Heart left ventricle (tissue), 16 donors: Measurements from ENCODE around the gene CMIP. TPM values are rescaled to one million over a fixed set of nuclear protein-coding genes. Genes with fewer than 3 reads are reported as not detected.
A peak's percentile ranks its signal among the peaks of the same experiment; 100 is the strongest.

Experiments used
- ATAC-seq, 4 donors: fragments of 200-7000 bp; cut with Tn5 transposase; one replicate each; pipeline ENCODE4 v1.9.1; 2020 to 2022; ENCODE audit warnings: moderate library complexity in 4 of 4, mild to moderate bottlenecking in 3 of 4, moderate number of reproducible peaks in 1 of 4
- DNase-seq, 5 donors: peaks; one replicate each; pipeline ENCODE4 v3.0.0-alpha.2; 2020
- H3K27ac ChIP-seq, 12 donors: fragments of 200-600 bp; sonication (generic) in 4 of 12; one replicate each; pipeline versions ENCODE4 v1.5.0 to v1.8.0; 2016 to 2022; ENCODE audit warnings: mild to moderate bottlenecking in 2 of 12
- H3K27me3 ChIP-seq, 9 donors: fragments of 200-600 bp; sonication (generic) in 2 of 9; one replicate each; pipeline versions ENCODE4 v1.5.1 to v1.8.0; 2016 to 2022; ENCODE audit warnings: mild to moderate bottlenecking in 3 of 9
- H3K36me3 ChIP-seq, 9 donors: fragments of 200-600 bp; sonication (generic) in 2 of 9; one replicate each; pipeline versions ENCODE4 v1.5.0 to v1.8.0; 2018 to 2022; ENCODE audit warnings: mild to moderate bottlenecking in 2 of 9
- H3K4me1 ChIP-seq, 12 donors: fragments of 200-600 bp; sonication (generic) in 4 of 12; one replicate each; pipeline versions ENCODE4 v1.5.0 to v1.8.0; 2016 to 2022; ENCODE audit warnings: mild to moderate bottlenecking in 3 of 12
- H3K4me3 ChIP-seq, 12 donors: fragments of 200-600 bp; sonication (generic) in 4 of 12; one replicate each; pipeline versions ENCODE4 v1.5.0 to v1.8.0; 2017 to 2022; ENCODE audit warnings: mild to moderate bottlenecking in 9 of 12, moderate library complexity in 4 of 12
- H3K9me3 ChIP-seq, 12 donors: fragments of 200-600 bp; sonication (generic) in 4 of 12; one replicate each; pipeline versions ENCODE4 v1.5.0 to v1.8.0; 2016 to 2022; ENCODE audit warnings: mild to moderate bottlenecking in 1 of 12
- CTCF ChIP-seq, 12 donors: fragments of 200-600 bp; sonication (generic) in 4 of 12; IDR thresholded peaks; one replicate each; pipeline versions ENCODE4 v1.5.0 to v1.8.0; 2018 to 2022; ENCODE audit warnings: antibody characterized with exemption in 12 of 12, mild to moderate bottlenecking in 5 of 12
- POLR2A ChIP-seq, 2 donors: fragments of 450-650 bp; IDR thresholded peaks; one replicate each; pipeline ENCODE4 v1.6.1; 2017; ENCODE audit warnings: antibody characterized with exemption in 2 of 2, mild to moderate bottlenecking in 2 of 2, moderate library complexity in 2 of 2
- WGBS, 4 donors: extraction: QIAGEN DNeasy Blood & Tissue Kit in 2 of 4; methylation state at CpG; one replicate each; pipeline versions ENCODE4 v1.1.5 to v1.1.7; 2013 to 2018; 5-methylcytosine and 5-hydroxymethylcytosine counted together
- intact Hi-C, 10 donors: fragments of 100-400 bp; cut with DNase I; formaldehyde crosslinking; loops; one replicate each; pipeline versions ENCODE4 v1.11.1 to v1.14.2; 2022
- polyA plus RNA-seq, 2 donors: library from polyadenylated mRNA; stranded (reverse); fragments of 200-250 nt; gene quantifications; one replicate each; pipeline ENCODE4 v1.2.3, GENCODE V29; 2013
- total RNA-seq, 9 donors: library from RNA; depleted of rRNA in 2 of 9; stranded (reverse); fragments of >200 nt in 2 of 9; fragmentation: NEBNext Ultra II Directional in 3 of 9; extraction: Animal tissue kit (Norgen Biotek cat#: 25700) in 3 of 9; gene quantifications; one replicate each; pipeline versions ENCODE4 v1.1.0 to v1.2.4, GENCODE V29; 2016 to 2023
- donor health status: ischemic (EF 13 %, LVEDD 7.1; RV severe dilation, severe dysfunction).
- donor health status: healthy with polysubstance abuse.
- donor health status: DM: no; HTN: yes; CAD: no.
- donor health status: DM: no; HTN: no; CAD: no.
- donor health status: ischemic (EF 25% LVEDD 6.9; RV normal size, moderate dysfunction).
- donor health status: ischemic (EF 25% LVEDD 5.7; RV mildly dilated, moderate dysfunction).
- donor health status: healthy.
- donor health status: DM: yes; HTN: yes; CAD: no.
- donor health status: ischemic (EF 35%, LVEDD 5.7; RV mildly dilated, moderate dysfunction).
- donor health status: nonischemic (EF 11% LVEDD 7.7; RV severe dilation, severe dysfunction).
- donor health status: DM: yes; HTN: yes; CAD: no.
- donor health status: PGD.
- donor health status: ischemic (EF 29% LVEDD 5.4; RV normal size, mild dysfunction).
- donor health status: nonischemic (EF 23%, LVEDD 6.1; RV moderate dilation, normal function).

Gene CMIP
- total and polyA plus RNA-seq, 11 donors, result 4.1 to 48.8 (median 10.6) TPM

- Histone ChIP-seq H3K27me3 (no peaks in the 10 kb centered on the region), H3K27ac (peak overlapping the region in 10 of 12 donors; percentile 12 to 65 (median 45)), H3K4me1 (peaks cover 0 to 56% (median 37%) of the 10 kb centered on the region in 12 donors), H3K36me3 (no peaks in the 10 kb centered on the region), H3K4me3 (no peak overlapping the region), H3K9me3 (peaks cover 0 to 3% (median 0%) of the 10 kb centered on the region in 12 donors)
- TF ChIP-seq CTCF (IDR thresholded peaks at IDR 0.05) (no peak), POLR2A (IDR thresholded peaks at IDR 0.05) (no peak)
- WGBS, 4 donors, result 70 to 79% (median 75%) methylated on average over 10 of the region's 10 CpGs
- intact Hi-C loops, result loop anchor here in 1 of 10 donors (10.0 kb wide), 1 partner anchor 61 kb away; no protein-coding TSS in a partner anchor
- DNase-seq (peak in 1 of 5 donors; percentile 18), ATAC-seq (no peak)
Observed at GRCh38 chr16:81553814-81554675, 109.4 kb downstream of the CMIP start.

- Histone ChIP-seq H3K9me3 (peaks cover 0 to 3% (median 0%) of the 10 kb centered on the region in 12 donors), H3K4me1 (peaks cover 0 to 56% (median 37%) of the 10 kb centered on the region in 12 donors), H3K27ac (peak overlapping the region in 4 of 12 donors; percentile 50 to 65 (median 54)), H3K4me3 (no peak overlapping the region), H3K36me3 (no peaks in the 10 kb centered on the region), H3K27me3 (no peaks in the 10 kb centered on the region)
- WGBS, 4 donors, result 35 to 60% (median 49%) methylated on average over 4 to 5 of the region's 5 CpGs
- intact Hi-C loops, result loop anchor here in 1 of 10 donors (10.0 kb wide), 1 partner anchor 60 kb away; no protein-coding TSS in a partner anchor
- DNase-seq (peak in 1 of 5 donors; percentile 20), ATAC-seq (peak in 1 of 4 donors; percentile 49)
- TF ChIP-seq CTCF (IDR thresholded peaks at IDR 0.05) (no peak), POLR2A (IDR thresholded peaks at IDR 0.05) (no peak)
Observed at GRCh38 chr16:81554979-81555378, 110.4 kb downstream of the CMIP start.

- whole genome bisulfite sequencing, 4 donors, result 88 to 93% (median 91%) methylated on average over 2 to 3 of the region's 3 CpGs
- no peaks in the 10 kb centered on the region for H3K27me3 ChIP-seq
- intact Hi-C loops, result loop anchor here in 1 of 10 donors (10.0 kb wide), 1 partner anchor 59 kb away; no protein-coding TSS in a partner anchor
- H3K36me3 ChIP-seq, result no peaks in the 10 kb centered on the region
- H3K4me1 ChIP-seq, result peaks cover 0 to 50% (median 37%) of the 10 kb centered on the region in 12 donors
- H3K27ac ChIP-seq, result peak overlapping the region in 1 of 12 donors; percentile 32
- ATAC-seq, result no peak
- no peak overlapping the region for H3K4me3 ChIP-seq
- DNase-seq, result no peak
- peaks cover 0 to 3% (median 0%) of the 10 kb centered on the region in 12 donors for H3K9me3 ChIP-seq
- TF ChIP-seq POLR2A (IDR thresholded peaks at IDR 0.05) (no peak), CTCF (IDR thresholded peaks at IDR 0.05) (no peak)
Observed at GRCh38 chr16:81555660-81556059, 111.1 kb downstream of the CMIP start.

- peaks cover 0 to 3% (median 0%) of the 10 kb centered on the region in 12 donors for H3K9me3 ChIP-seq
- H3K27ac ChIP-seq, result no peak overlapping the region
- DNase-seq (no peak), ATAC-seq (no peak)
- H3K4me1 ChIP-seq, result peaks cover 0 to 42% (median 31%) of the 10 kb centered on the region in 12 donors
- 90 to 91% (median 91%) methylated on average over 13 of the region's 13 CpGs for WGBS, 4 donors
- TF ChIP-seq CTCF (IDR thresholded peaks at IDR 0.05) (no peak), POLR2A (IDR thresholded peaks at IDR 0.05) (no peak)
- H3K27me3 ChIP-seq, result no peaks in the 10 kb centered on the region
- H3K36me3 ChIP-seq, result no peaks in the 10 kb centered on the region
- H3K4me3 ChIP-seq, result no peak overlapping the region
- intact Hi-C loops, result loop anchor here in 1 of 10 donors (10.0 kb wide), 1 partner anchor 58 kb away; no protein-coding TSS in a partner anchor
Observed at GRCh38 chr16:81556715-81557284, 112.2 kb downstream of the CMIP start.
